HG03066 (cell line): ENCODE data around the gene TEX53.

ENCODE experiments used
- ATAC-seq: cut with Tn5 transposase; IDR thresholded peaks from one replicate; pipeline ENCODE4 v1.9.1; 2021; ENCODE audit warnings: low read depth; ENCODE audit not compliant: unreplicated experiment

TEX53 gene

GRCh38 chr9:114680259-114681001, 22.8 kb upstream of the TEX53 start:
- ATAC-seq, result no peak

DNA sequence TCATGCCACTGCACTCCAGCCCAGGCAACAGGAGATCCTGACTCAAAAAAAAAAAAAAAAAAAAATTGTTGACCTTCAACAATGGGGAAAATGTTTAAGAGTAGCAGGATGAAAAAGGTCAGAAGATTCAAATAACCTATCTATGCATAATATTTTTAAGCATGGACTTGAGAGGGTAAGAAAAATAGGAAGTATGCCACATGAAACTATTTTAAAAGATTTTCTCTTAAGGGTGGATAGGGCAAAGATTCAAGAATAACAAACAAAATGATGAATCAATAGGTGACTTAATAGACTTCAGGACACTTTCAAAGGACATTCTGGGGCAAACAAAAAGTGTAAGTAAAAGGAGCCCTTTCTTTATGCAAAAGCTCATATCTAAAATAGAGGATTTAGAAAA, 21.2 kb upstream of the TEX53 start:
- no peak for ATAC-seq

DNA sequence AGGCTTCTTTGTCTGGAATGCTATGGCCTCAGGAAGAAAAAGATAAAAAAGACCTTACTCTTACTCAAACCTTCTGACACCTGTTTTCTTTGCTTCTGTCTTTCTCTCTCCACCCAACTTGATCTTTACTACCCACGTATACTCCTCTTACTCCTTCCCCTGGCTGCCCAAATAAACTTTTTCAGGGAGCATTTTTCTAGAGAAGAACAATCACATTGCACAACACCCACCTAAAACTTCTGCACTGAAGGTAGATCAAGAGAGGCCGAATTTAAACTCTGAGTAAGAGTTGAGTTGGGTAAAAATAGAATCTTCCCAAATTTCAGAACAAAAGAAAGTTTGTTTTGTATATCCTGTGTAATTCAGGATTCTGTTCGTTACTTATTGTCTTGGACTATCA, 20.5 kb upstream of the TEX53 start:
- no peak for ATAC-seq

DNA sequence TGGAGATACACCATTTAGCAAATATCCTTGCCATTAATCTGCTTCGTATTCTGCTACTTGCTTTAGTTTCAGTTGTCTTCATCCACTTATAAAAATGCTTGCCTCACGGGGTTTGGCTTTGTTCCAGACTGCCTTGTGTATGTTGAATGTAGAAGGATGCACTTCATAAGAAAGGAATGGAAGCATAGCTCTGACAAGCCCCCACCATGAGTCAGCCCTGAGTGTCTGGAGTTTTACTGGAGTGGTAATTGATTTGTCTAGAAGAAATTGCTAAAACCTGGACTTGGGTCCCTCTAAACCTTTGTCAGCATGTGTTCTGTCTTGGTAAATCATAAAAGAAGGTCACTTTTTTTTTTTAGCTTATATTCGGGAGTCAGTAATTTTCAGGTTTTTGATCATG, 19.8 kb upstream of the TEX53 start:
- ATAC-seq, result no peak

GRCh38 chr9:114676901-114677300, 19.3 kb upstream of the TEX53 start:
- ATAC-seq, result no peak

DNA sequence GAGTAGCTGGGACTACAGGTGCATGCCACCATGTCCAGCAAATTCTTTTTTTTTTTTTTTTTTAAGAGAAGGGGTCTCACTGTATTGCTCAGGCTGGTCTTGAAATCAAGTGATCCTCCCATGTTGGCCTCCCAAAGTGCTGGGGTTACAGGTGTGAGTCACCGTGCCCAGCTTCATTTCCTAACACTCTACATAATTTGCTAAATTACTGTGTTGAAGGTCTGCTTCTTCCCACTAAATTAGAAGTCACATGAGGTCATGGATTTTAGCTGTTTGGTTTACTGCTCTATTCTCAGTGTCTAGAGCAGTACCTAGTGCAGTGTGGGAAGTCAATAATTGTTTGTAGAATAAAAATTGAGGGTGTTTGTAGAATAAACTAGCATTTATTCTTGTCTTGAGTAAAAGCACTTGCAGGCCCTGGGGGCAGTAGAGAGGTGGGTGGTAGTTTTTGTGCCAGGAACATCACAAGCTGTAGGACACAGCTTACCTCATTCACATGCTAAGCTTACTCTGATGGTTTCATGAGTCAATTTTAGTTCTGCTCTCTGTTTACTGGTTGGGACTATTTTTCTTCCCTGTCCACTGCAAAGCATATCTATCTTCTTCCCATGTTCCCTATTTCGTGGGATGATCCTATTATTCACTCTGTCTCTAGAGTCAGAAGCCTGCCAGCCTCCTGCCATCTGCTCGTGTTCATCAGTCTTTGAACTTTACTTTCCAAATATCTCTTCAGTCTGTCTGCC, 17.4 kb upstream of the TEX53 start:
- no peak for ATAC-seq

GRCh38 chr9:114674076-114674797, 16.6 kb upstream of the TEX53 start:
- no peak for ATAC-seq

- no peak for ATAC-seq
Measured at GRCh38 chr9:114671605-114672004, 14.0 kb upstream of the TEX53 start.

DNA sequence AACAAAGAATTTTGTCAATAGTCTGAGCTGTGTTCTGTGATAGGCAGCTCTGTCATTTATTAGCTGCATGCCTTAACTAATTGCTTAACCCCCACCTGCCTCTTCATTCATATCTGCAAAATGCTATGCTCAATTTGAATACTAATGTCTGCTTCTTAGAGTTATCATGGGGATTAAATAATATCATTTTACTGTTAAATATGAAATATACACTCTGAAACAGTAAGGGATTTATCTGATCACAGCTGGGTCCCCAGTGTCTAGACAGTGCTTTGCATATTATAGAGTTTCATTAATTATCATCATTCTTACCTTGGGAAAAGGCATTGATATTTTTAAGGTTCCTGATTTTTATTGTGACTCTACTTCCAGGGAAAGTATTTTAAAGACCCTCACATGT, 12.4 kb upstream of the TEX53 start:
- ATAC-seq, result no peak

DNA sequence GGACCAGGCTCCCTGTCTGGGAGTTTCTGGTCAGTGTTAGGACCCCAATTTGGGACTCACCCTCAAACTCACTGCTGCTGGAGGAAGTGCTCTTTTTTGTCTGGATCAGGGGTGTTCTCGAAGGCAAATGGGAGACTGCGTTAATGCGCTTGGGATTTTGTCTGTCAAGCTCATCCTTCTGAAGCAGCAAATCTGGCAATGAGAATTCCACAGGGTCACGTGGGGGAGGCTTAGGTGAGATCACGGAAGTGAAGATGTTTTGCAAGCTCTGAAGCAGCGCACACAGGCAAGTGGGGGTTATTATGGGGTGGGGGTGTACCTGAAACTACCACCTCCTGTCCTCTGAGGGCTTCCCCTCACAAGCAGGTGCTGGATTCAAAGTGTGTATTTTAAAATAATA, 10.5 kb upstream of the TEX53 start:
- ATAC-seq, result no peak

DNA sequence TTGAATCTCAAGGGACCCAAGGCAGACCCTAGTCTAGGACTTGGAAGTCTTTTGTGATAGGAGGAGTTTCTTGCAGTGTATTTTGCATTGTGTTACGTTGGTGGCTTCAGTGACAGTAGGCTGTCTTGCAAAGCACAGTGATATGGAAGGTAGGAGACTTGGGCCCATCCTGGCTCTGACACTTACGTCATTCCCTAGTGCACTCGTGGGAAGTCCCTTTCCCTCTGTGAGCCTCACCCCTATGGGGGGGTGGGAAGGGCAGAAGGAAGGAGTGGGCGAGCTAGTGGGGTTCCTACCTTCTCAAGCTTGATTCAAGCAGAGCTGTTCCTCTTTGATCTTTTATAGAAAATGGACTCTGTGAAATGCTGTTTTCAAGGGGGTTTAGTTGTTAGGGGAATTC, 9.2 kb upstream of the TEX53 start:
- ATAC-seq, result no peak

DNA sequence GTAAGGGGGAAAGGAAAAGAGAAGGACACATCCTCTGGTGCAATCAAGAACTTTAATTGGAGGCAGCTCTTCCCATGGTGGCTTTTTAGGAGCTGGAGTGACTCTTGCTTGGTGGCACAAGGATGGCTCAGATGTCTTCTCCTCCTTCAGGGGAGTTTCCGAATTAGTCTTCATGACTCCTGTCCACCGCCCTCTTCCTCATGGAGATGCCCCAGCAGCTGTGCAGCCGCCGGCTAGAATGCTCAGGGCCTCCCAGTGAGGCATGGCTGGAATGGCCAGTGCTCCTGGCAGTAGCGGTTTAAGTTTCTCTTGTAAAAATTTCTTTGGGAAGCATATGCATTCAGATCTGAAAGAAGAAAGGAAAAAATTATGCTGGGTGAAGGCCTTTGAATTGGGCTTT, 8.8 kb upstream of the TEX53 start:
- ATAC-seq, result no peak

GRCh38 chr9:114664181-114664580, 6.6 kb upstream of the TEX53 start:
- no peak for ATAC-seq

DNA sequence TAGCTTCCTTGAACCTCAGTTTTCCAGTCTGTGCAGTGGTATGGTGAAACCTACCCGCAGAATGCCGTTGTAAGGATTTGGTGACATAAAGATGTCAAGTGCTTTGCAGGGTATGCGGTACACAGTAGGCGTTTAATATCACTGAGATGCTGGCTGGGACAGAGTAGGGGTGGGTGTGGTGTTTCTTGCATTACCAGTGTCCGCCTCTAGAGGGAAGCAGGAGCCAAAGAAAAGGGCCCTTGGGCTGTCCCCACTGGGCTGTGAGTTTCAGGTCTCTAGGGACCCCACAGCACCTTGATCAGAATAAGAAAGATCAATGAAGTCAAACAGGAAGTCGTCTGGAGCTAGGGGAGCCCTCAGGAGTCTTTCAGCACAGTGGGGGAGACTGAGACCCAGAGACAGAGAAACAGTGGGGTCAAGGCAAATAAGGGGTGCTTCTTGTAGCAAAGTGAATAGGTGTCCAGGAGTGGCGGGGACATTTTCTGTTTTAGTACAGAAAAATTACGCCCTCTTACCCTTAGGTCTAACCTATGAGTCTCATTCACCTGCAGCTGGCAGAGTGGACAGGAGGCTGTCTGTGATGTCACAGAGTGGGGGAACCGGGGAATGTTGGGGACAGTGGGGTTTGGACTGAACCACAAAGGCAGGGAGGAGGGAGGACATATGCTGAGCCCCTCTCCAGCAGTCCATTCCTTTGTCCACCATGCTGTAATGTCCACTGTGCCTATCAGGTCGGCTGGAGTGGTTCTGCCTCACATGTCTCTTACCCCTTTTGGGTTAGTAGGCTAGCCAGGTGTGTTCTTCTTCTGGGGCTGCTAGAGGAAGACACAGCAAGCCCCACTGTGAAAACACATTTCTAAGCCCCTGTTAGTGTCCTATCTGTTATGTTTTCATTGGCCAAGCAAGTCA, 4.7 kb upstream of the TEX53 start:
- peak; percentile 73 for ATAC-seq

DNA sequence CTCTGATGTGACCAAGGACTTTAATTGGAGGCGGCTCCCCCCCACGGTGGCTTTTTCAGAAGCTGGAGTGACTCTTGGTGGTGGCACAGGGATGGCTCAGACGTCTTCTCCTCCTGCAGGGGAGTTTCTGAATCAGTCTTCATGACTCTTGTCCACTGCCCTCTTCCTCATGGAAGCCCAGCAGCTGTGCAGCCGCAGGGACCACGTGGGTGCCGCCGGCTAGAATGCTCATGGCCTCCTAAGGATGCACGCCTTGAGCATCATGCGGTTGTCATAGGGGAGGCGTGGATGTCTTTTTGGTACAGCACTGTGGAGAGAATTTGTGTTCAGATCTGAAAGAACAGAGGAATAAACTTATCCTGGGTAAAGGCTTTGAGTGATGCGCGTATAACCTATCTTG, 1.3 kb downstream of the TEX53 start:
- no peak for ATAC-seq

DNA sequence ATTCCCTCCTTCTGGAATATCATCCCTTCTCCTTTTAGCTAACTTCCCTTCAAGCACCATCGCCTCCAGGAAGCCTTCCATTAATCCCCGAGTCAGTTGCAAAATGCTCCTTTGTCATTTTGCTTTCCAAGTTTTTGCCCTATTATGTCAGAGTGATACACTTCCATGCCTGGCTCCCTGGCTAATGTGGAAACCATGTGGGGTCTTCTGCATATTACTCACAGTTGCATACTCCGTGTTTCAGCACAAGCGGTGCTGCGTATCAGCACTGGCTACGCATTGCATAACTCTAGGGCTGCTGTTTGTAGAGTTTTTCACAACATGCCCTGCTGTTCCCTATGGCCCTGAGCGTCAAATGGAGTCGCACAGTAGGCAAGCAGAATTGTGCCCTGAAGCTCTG, 1.9 kb downstream of the TEX53 start:
- ATAC-seq, result no peak

- peak; percentile 60 for ATAC-seq
Measured at GRCh38 chr9:114653556-114654159, 3.9 kb downstream of the TEX53 start.

DNA sequence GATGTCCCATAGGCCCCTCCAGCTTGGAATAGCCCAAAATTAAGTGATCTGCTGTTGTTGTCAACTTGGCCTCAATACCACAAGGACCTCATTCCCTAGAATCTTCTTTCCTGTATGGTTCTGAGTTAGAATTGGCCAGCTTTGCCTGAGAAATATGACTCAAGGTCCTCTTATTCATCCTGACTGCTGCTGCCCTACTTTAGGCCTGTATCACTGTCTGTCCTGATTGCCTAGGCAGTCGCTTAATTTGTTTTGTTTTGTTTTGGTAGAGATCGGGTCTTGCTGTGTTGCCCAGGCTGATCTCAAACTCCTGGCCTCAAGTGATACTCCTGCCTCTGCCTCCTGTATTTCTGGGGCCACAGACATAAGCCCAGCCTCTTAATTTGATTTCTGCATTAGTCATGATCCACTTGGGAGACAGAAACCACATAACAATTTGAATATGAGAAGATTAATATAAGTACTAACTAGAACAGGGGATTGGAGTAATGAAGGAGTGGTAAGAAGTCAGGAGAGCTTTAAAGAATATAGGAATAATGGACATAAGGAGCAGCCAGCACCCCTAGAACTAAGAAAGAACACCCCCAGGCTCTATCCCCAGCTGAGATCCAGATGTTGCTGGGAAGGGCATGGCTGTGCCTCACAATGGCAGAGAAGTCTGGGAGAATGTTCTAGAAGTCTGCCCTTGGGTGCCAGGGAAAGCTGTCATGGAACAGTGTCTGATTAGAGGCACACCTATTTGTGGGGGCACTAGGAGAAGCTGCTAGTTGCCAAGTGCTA, 4.6 kb downstream of the TEX53 start:
- no peak for ATAC-seq

GRCh38 chr9:114643896-114644295, 13.7 kb downstream of the TEX53 start:
- ATAC-seq, result no peak
